ENCODE data around the gene ZAP70. TPM values are rescaled to one million over a fixed set of nuclear protein-coding genes. Genes with fewer than 3 reads are reported as not detected.

The ZAP70 gene
- total RNA-seq, 2 donors from 2014 or later, result 8.3 to 10.4 TPM

DNA sequence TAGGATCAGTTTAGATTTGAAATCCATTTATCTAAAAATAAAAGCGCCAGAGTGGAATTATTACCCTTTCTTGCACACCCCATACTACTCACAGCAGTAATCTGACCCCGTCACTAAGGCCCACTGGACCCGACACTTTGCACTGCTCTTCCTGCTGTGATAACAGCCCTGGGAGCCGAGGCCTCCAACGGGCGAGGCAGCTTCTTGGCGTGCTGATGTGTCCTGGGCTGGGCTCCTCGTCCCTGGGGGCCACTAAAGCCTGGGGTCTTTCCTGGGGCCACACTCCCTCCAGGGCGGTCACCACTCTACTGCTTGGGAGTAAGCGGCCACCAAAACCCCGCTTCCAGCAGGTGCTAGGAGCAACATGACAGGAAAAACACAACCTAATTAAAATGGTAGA, 61.7 kb downstream of the ZAP70 start:
- peaks cover 70% of the 10 kb centered on the region for H3K36me3 Mint-ChIP-seq (ENCODE audit: low read depth)
- no peaks in the 10 kb centered on the region for H3K9me3 Mint-ChIP-seq
- H3K4me1 ChIP-seq (ENCODE audit: control insufficient read depth, insufficient read depth, low read length), result peaks cover 10% of the 10 kb centered on the region
- H3K9me3 ChIP-seq (ENCODE audit: control insufficient read depth, low read length), result peaks cover 7% of the 10 kb centered on the region
- TF ChIP-seq, protein P1, sequence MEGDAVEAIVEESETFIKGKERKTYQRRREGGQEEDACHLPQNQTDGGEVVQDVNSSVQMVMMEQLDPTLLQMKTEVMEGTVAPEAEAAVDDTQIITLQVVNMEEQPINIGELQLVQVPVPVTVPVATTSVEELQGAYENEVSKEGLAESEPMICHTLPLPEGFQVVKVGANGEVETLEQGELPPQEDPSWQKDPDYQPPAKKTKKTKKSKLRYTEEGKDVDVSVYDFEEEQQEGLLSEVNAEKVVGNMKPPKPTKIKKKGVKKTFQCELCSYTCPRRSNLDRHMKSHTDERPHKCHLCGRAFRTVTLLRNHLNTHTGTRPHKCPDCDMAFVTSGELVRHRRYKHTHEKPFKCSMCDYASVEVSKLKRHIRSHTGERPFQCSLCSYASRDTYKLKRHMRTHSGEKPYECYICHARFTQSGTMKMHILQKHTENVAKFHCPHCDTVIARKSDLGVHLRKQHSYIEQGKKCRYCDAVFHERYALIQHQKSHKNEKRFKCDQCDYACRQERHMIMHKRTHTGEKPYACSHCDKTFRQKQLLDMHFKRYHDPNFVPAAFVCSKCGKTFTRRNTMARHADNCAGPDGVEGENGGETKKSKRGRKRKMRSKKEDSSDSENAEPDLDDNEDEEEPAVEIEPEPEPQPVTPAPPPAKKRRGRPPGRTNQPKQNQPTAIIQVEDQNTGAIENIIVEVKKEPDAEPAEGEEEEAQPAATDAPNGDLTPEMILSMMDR (conservative IDR thresholded peaks at IDR 0.05), result no peak
- no peak overlapping the region for H3K27ac Mint-ChIP-seq
- H3K4me3 Mint-ChIP-seq, result no peak overlapping the region
- DNase-seq, result peak; percentile 32
- 94 to 98% methylated on average over 10 to 11 of the region's 11 CpGs for WGBS, 2 experiments (ENCODE audit: insufficient coverage in 1 of 2, insufficient read length in 1 of 2)
- H3K9ac ChIP-seq (ENCODE audit: extremely low read depth, low read length, poor library complexity, severe bottlenecking), result no peak overlapping the region
- no peak overlapping the region for H3K4me3 ChIP-seq (ENCODE audit: low read length)
- peaks cover 38% of the 10 kb centered on the region for H3K4me1 Mint-ChIP-seq
- no peak overlapping the region for H3K27ac ChIP-seq (ENCODE audit: low read depth, low read length)
- peaks cover 74% of the 10 kb centered on the region for H3K36me3 ChIP-seq (ENCODE audit: control insufficient read depth, insufficient read depth, low read length)
- H3K27me3 Mint-ChIP-seq (ENCODE audit: insufficient read depth), result no peaks in the 10 kb centered on the region
- no peaks in the 10 kb centered on the region for H3K27me3 ChIP-seq (ENCODE audit: control insufficient read depth, insufficient read depth, low read length, poor library complexity, severe bottlenecking)

DNA sequence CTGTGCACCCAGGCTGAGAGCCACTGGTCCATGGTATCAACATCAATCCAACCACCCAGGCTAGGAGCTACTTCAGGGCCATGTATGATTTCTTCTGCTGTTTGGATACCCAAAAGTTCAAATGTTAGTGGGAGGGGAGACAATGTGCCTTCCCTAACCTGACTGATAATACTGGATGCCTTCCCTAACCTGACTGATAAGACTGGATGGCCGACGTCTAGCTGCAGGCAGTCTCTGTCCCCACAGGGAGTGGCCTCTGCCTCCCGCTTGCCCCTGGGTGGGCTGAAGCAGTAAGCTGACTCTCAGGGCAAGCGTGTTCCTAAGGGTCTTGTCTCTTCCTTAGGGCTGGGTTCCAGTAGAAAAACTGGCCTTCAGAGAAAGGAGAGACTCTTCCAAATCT, 65.8 kb downstream of the ZAP70 start:
- H3K27ac Mint-ChIP-seq, result no peak overlapping the region
- peak; percentile 36 for DNase-seq
- H3K9me3 ChIP-seq (ENCODE audit: control insufficient read depth, low read length), result peaks cover 7% of the 10 kb centered on the region
- H3K9ac ChIP-seq (ENCODE audit: extremely low read depth, low read length, poor library complexity, severe bottlenecking), result no peak overlapping the region
- no peak overlapping the region for H3K4me3 ChIP-seq (ENCODE audit: low read length)
- no peaks in the 10 kb centered on the region for H3K9me3 Mint-ChIP-seq
- H3K36me3 ChIP-seq (ENCODE audit: control insufficient read depth, insufficient read depth, low read length), result peaks cover 57% of the 10 kb centered on the region
- no peak overlapping the region for H3K4me3 Mint-ChIP-seq
- H3K27me3 Mint-ChIP-seq (ENCODE audit: insufficient read depth), result no peaks in the 10 kb centered on the region
- no peaks in the 10 kb centered on the region for H3K27me3 ChIP-seq (ENCODE audit: control insufficient read depth, insufficient read depth, low read length, poor library complexity, severe bottlenecking)
- peaks cover 8% of the 10 kb centered on the region for H3K4me1 ChIP-seq (ENCODE audit: control insufficient read depth, insufficient read depth, low read length)
- 87 to 92% methylated on average over 2 to 4 of the region's 4 CpGs for WGBS, 2 experiments (ENCODE audit: insufficient coverage in 1 of 2, insufficient read length in 1 of 2)
- H3K27ac ChIP-seq (ENCODE audit: low read depth, low read length), result no peak overlapping the region
- H3K36me3 Mint-ChIP-seq (ENCODE audit: low read depth), result peaks cover 46% of the 10 kb centered on the region
- TF ChIP-seq, protein P1 (conservative IDR thresholded peaks at IDR 0.05), result no peak
- H3K4me1 Mint-ChIP-seq, result peaks cover 14% of the 10 kb centered on the region

DNA sequence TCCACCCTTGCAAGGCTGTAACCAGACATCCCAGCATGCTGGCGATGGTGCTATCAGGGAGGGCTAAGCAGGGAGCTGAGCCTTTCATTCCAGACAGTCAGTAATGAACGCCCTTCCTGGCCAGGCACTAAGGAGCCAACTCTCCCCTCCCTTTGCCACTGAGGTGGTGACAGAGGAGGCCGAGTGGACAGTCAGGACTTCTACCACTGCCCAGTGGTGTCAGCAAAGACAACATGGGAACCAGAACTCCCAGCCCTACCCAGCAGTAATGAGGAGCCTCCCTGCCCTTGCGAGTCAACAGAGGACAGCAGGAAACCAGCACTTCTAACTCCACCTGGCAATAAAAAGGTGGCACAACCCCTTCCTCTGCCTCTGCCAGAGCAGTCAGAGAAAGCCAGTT, 68.6 kb downstream of the ZAP70 start:
- no peak overlapping the region for H3K4me3 Mint-ChIP-seq
- TF ChIP-seq, protein P1 (conservative IDR thresholded peaks at IDR 0.05), result no peak

More for the DNA sequence above, 68.6 kb downstream of the ZAP70 start:
- H3K27me3 Mint-ChIP-seq (ENCODE audit: insufficient read depth), result no peaks in the 10 kb centered on the region
- WGBS, 2 experiments (ENCODE audit: insufficient coverage in 1 of 2, insufficient read length in 1 of 2), result 93% methylated on average over 4 of the region's 4 CpGs; no CpG with 5 or more reads in 1 of the 2 experiments
- no peaks in the 10 kb centered on the region for H3K9me3 Mint-ChIP-seq
- H3K36me3 Mint-ChIP-seq (ENCODE audit: low read depth), result peaks cover 26% of the 10 kb centered on the region
- Histone ChIP-seq H3K9me3 (ENCODE audit: control insufficient read depth, low read length) (peaks cover 2% of the 10 kb centered on the region), H3K27ac (ENCODE audit: low read depth, low read length) (no peak overlapping the region), H3K36me3 (ENCODE audit: control insufficient read depth, insufficient read depth, low read length) (peaks cover 51% of the 10 kb centered on the region), H3K9ac (ENCODE audit: extremely low read depth, low read length, poor library complexity, severe bottlenecking) (no peak overlapping the region), H3K4me1 (ENCODE audit: control insufficient read depth, insufficient read depth, low read length) (peaks cover 12% of the 10 kb centered on the region), H3K27me3 (ENCODE audit: control insufficient read depth, insufficient read depth, low read length, poor library complexity, severe bottlenecking) (no peaks in the 10 kb centered on the region), H3K4me3 (ENCODE audit: low read length) (no peak overlapping the region)
- H3K4me1 Mint-ChIP-seq, result peaks cover 10% of the 10 kb centered on the region
- no peak overlapping the region for H3K27ac Mint-ChIP-seq
- no peak for DNase-seq

Measured in endodermal cell (in vitro differentiated cells).